ENCODE results near the gene PNRC2.
"Not testable (repeated sequence)": the region's sequence is repeated elsewhere in the genome, so short reads cannot be mapped to it uniquely, and the experiment has no call there.

Gene PNRC2

DNA sequence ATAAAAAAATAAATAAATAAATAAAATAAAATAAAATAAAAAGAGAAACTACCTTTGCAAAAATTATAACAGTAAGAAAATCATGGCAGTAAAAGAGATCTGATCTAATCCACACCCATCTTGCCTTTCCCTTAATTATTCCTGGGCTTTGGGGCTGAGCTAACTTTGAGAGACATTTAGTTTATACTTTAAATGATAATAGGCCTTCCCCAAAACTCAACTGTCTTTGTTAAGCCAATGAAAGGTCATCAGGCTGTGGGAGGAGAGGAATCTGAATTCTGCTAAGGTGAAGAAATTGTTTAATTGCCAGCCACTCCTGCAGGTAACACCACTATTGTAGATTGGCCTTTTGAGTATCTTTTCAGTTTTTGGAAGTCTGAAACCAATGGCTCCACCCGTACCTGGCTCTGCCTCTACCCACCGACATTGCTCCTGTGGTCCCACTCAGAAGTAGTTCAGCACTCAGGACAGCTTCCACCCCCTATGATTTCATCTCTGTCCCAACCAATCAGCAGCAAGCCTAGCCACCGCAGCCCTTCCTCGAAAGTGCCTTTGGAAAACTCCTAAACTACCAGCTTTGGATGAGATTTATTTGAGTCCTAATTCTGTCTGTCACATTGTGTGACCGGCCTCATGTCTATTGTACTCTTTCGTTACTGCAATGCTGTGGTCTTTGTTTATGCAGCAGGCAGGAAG, 23.0 kb upstream of the PNRC2 start:
- intact Hi-C loops (cut with DNase I), result no loop called here
- DNase-seq, result peak in 1 of 42 donors; percentile 14

DNA sequence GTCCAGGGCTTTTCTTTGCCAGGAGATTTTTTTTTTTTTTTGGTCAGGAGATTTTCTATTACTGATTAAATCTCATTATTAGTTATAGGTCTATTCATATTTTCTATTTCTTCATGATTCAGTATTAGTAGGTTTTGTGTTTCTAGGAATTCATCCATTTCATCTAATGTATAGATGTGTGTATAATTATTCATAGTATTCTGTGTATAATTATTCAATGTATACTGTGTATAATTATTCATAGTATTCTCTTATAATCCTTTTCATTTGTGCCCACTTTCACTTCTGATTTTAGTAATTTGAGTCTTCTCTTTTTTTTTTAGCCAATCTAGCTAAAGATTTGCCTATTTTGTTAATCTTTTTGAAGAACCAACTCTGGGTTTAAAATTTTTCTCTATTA, 12.3 kb upstream of the PNRC2 start:
- DNase-seq, result no peak
- intact Hi-C loops (cut with DNase I), result no loop called here

DNA sequence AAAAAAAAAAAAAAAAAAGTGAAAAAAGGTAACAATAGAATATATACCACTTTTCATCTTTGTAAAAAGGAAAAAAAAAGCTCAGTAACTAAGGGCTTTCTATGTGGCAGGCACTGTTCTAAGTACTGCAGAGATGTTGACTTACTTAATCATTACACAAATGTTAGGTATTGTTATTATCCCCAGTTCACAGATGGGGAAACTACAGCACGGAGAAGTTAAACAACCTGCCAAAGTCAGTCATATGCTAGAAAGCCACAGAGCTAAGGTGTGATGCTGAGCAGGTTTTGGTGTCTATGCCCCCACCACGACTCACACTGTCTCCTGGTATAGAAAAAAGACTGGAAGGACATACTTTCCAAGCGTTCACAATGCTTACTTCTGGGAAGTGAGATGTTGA, 6.6 kb upstream of the PNRC2 start:
- intact Hi-C loops (cut with DNase I), result no loop called here
- DNase-seq, result no peak

DNA sequence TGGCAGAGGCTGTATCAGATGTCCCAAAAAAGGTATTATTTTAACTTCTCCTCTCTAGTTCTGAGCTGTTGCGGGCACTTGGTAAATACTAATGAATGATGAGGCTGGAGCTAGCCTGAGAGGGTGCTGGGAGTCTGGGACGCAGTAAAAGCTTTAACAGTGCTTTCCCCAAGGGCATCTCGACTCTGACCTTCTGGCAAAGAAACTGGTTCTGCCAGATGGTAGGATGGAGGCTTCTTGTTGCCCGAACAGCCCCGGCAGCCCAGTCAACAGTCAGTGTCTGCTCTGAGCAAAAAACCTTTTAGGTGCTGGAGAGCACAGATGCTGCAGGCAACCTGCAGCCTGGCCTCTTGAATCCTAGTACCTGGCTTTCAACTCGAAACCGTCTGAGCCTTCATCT, 2.5 kb upstream of the PNRC2 start:
- intact Hi-C loops (cut with DNase I), result no loop called here
- no peak for DNase-seq

DNA sequence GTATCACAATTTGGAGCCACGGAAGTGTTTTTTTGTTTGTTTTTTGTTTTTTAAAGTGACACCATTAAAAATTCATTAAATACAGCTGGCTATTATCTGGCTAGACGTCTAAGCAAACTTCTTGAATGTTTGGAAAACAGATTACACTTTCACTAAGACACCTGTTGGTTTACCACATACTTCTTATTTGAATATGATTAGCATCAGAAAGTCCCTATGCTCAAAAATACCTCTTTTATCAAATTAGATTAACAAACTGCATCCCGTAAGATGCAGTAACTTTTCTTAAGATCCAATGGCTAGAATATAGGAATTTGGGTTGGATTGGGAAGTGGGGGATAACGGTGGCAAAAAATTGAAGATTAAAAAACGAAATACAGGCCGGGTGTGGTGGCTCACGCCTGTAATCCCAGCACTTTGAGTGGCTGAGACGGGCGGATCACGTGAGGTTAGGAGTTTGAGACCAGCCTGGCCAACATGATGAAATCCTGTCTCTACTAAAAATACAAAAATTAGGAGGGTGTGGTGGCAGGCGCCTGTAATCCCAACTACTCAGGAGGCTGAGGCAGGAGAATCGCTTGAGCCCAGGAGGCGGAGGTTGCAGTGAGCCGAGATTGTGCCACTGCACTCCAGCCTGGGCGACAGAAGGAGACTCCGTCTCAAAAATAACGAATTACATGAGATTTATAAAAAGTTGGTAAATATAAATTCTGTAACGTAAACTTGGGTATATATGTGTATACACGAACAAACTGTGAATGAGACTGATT, 1.4 kb upstream of the PNRC2 start:
- intact Hi-C loops (cut with DNase I); DNase-seq: not testable (repeated sequence)

DNA sequence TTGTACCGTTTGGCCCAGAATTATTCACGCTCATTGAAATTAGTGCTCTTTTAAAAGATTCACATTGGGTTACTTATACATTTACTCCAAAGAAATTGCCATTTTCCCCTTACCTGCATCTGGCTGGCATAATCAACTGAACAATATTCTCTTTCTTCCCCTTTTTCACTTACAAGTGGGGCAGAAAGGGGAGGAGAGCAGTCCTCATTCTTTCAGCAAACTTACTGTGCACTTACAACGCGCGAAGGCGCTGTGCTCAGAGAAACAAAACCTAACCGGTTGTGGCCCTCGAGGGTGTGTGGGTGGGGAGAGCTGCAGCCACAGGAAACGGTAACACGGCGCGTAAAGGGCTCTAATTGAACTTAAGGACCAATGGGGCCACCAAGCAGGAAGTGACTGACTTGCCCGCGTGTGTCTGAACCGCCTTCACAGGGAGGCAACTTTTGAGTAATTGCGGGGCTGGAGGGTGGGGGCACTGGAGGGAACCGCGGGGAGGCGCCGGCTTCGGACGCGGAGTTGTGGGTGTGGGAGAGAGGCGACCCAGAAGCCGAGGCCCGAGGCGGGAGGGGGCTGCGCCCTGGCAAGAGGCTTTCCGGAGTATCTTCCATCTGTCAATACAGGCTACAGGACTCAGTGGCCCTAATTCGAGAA, 693 bp upstream of the PNRC2 start:
- peak in 41 of 42 donors; percentile 24 to 76 (median 56) for DNase-seq
- intact Hi-C loops (cut with DNase I), result no loop called here

DNA sequence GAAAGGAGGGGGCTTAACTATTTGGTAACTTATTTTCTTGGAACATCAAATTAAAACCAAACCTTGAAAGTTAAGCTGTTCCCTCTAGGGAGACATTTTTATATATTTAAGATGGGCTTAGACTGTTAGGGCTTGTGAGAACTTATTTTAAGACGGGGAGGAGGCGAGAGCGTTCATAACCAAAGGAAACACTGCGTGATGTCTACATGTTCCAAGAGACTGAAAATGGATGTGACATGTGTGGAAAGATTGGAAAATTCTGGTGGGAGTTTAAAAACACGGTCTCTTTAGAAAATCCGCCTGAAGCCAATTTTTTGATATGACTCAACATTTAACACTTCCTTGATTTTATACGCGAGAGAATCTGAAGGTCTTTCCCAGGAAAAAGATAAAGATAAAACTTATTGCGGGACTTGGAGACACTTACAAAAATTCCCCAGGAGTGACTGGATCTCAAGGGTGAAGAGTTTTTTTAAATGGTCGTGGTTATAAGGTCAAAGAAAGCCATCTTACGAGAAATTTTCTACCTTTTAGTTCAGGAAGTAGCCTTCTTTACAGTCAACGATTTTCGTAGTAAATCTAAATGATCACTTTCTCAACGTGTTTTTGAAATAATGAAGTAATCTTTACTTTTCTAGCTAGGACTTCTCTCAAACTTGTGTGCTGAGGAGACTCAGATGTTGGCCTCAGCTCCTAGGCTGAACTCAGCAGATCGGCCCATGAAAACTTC, 828 bp downstream of the PNRC2 start:
- peak in 6 of 42 donors; percentile 10 to 36 (median 25) for DNase-seq
- intact Hi-C loops (cut with DNase I), result loop anchor here (2.0 kb wide), 1 partner anchor 20 kb away; the partner anchor contains the start of gene SRSF10

DNA sequence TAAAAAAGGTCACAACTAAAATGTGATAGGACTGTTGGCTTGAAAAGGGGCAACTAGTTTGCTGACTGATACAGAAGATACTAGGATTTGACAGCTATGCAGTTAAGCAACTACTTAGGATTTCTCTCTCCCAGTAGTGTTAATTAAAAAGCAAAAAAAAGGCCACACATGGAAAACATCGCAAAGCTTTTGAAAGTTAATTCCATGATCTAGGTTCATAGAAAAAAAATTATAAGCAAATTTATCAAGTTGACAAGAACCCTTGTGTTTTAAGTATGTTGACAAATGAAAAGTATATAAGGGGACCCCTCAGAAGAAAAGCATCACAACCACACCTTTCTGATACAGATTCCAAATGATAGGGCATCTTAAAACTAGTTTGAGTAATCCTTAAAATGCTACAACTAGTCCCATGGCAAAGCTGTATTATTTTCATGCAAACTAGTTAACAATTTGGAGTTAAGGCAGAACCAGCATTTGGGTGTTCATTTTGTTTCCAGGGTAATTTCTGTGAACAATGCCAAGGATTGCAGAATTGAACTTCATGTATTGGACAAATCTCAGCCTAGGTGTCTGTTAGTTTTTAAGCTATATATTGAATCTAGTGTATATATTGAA, 4.1 kb downstream of the PNRC2 start:
- no peak for DNase-seq

DNA sequence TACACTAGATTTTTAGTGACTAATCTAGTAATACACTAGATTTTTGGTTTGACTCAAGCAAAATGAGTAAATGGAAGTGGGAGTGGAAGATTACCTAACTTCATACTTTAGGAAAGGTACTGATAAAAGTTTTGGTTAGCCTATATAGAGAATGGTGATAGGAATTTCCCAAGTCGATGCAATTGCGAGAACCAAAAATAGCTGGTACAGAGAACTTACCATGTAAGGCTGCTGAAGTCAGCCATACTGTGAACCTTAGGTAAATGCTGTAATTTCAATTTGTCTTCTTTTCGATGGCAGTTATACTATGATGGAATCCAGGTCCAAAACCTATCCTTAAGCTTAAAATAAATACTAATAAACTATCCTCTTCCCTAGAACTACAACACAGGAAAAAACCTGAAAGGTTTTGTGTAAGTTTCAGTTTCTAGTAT, 4.6 kb downstream of the PNRC2 start:
- intact Hi-C loops (cut with DNase I), result no loop called here
- DNase-seq, result no peak

More for the DNA sequence above, 4.1 kb downstream of the PNRC2 start:
- intact Hi-C loops (cut with DNase I), result no loop called here

DNA sequence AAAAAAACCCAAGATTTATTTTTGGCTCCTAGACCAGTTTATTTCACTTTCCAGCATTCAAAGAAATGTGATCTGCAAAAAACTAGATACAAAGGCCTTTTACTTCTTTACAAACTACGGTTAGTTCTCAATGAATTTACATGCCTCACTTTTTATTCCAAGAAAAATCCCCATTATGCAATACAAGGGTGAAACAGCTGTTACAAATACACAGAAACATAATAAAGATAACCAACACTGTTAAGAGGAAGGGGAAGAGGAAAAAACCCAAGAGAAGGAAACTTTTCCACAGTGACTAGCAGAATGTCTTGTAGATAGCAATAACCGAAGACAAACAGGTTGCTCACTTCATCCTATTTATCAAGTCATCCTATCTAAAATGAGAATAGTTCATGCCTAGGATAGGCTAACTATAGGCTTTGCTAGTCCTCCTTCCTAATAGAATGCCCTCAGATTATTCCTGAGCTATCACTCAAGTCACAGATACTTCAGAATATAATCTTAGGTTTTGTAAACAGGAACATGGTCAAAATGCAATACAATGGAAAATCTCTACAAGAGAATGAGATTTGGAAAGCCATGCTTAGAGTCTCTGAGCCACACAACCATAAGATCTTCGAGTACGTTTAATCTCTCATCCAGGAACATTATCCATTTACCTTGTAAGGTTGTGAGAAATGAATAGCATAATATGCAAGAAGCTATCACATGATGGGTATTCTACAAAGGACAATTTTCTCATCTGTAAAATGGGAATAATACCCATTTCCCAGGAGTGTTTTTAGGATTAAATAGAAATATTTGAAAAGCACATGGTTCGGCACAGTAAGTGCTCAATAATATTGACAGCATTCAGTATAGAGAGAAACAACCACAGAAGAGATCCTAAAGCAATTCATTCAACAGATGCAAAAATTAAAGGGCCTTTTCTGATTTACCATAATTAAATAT, 5.4 kb downstream of the PNRC2 start:
- intact Hi-C loops (cut with DNase I), result no loop called here
- no peak for DNase-seq

DNA sequence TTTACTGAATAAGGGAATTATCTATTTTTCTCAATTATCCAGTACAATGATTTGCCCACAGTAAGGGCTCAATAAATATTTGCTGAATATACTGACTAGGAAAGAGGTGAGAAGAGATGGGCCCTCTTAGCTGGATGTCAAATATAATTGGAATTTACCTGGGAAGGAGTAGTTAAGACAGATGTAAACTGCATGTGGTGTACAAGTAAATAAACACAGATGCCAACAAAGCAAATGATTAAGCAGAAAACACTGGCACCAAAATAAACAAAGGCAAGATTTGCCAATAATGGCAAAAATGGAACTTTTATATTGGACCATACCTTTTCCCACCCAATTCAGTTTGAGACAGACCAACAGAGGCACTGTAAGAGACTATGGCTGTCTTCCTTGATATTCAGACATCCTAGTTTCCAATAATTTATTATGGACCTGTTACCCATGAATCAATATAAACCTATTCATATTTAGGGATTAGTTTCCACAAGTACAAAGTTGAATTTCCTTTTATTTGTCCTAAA, 7.4 kb downstream of the PNRC2 start:
- DNase-seq, result no peak
- intact Hi-C loops (cut with DNase I), result no loop called here

DNA sequence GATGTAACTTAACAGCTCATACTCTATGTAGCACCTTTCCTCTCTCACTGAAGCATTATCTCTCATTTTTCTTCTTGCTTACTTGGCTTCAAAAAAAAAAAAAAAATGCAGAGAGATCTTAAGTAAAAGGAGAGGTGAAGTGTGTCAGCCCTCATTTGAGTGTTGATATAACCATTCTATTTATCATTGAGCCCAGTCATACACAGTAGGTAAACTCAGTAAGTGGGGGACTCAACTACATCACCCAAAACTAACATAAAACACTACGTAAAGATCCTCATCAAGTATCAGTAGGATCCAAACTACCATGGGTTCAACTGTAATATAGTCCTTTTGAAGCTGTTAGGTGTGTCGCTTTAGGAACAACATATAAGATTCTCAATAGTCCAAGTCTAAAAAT, 8.2 kb downstream of the PNRC2 start:
- intact Hi-C loops (cut with DNase I), result no loop called here
- no peak for DNase-seq

DNA sequence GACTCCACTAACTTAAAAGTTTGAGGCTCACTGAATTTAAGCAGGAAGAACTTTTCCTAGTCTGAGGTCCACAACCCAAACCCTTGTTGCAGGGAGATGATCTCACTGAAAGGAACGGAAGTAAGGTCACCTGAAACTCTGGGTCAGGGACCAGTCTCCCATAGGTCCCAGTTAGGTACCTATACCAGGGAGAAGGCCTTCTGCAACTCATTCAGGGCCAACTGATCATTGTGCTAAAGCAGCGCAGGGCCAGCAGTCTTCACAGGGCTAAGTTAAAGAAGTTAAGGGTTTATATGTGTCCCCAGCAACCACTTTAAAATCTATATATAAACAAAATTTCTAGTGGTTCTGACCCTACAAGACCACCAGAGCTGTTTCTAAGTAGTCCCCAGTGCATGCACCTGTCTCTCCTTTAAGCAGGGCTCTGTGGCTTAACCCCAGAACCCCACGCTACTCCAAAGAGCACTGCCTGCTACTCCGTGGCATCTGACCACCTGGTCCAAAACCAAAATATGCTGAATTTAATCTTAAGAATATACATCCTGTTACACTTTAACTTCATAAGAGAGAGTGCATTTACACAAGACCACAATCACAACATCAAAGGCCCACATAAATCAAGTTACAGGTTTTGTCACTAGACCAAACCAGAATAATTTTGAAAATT, 17.7 kb downstream of the PNRC2 start:
- intact Hi-C loops (cut with DNase I), result no loop called here
- no peak for DNase-seq

DNA sequence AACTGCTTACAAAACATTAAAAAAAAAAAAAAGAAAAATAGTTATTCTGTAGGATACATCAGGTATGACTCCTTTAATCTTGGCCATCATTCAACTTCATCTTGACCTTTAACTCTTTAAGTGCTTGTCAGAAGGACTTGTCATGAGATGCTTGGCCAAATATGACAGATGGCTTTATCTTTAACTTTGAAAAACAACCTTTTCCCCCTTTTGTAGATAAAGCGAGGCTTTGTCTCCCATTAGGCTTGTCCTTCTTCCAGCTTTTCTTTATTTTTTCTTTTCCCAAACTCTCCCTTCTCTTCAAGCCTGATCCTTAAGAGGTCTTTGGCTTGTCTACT, 18.2 kb downstream of the PNRC2 start:
- no peak for DNase-seq
- intact Hi-C loops (cut with DNase I), result no loop called here

DNA sequence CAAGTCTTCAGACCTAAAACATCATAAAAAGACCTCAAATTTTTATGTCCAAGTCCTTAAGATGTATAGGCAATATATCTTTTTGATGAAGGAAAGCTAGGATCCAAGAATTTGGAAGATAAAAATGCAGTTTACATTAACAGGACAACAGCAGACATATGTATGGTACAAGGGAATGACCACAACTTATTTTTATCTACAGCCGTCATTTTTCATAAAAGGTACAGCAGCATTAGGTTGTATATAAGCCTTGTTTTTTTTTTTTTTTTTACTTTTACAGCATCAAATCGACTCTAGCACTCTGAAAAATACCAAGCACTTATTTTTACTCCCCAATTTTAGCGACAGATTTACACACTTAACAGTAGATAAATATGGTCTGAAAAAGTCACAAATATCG, 19.2 kb downstream of the PNRC2 start:
- intact Hi-C loops (cut with DNase I), result no loop called here

DNA sequence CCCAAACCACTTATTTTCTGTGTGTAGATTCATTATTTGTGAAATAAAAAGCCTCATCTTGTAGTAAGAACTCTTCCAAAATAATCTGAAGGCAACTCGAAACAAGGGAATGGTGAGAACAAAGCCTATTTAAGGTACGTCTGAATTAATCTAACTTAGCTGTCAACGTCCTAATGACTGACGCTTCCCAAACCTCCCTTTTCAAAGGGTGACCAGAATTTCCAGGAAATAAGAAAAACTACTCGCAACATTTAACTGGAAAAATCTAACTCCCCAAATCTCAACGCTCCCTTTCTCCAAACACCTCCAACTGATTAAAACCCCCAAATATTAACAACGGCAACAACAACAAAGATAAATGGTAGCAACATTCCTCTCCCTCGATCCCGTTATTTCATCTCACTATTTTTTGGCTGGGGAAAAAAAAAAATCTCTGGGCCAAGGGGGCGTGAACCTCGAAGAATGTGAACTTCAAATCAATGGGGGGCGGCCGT, 19.8 kb downstream of the PNRC2 start:
- intact Hi-C loops (cut with DNase I), result no loop called here
- no peak for DNase-seq

More for the DNA sequence above, 19.2 kb downstream of the PNRC2 start:
- no peak for DNase-seq
